HepG2 (cell line): ENCODE results near the gene WBP1. TPM values are rescaled to one million over a fixed set of nuclear protein-coding genes. Genes with fewer than 3 reads are reported as not detected.

Experiments used
- ARNT2 ChIP-seq: sonication (generic); formaldehyde crosslinking; IDR thresholded peaks from 2 replicates; pipeline ENCODE4 v1.8.0; 2022; ENCODE audit warnings: mild to moderate bottlenecking, low read depth, missing genetic modification reagents, moderate library complexity
- CREB1 ChIP-seq, 2 experiments: fragments of 450-650 bp in 1 of 2; IDR thresholded peaks; 2 replicates each; pipeline ENCODE4 v1.6.1; 2016 to 2017; ENCODE audit warnings: control low read depth in 1 of 2, mild to moderate bottlenecking in 1 of 2, missing compliant biosample characterization in 1 of 2, missing genetic modification characterization in 1 of 2
- EED ChIP-seq: sonication (generic); formaldehyde crosslinking; IDR thresholded peaks from 2 replicates; pipeline ENCODE4 v1.5.0; 2020; ENCODE audit warnings: mild to moderate bottlenecking, missing genetic modification reagents
- NFIB ChIP-seq: sonication (generic); formaldehyde crosslinking; IDR thresholded peaks from 2 replicates; pipeline ENCODE4 v1.9.0; 2021; ENCODE audit warnings: missing genetic modification reagents, mild to moderate bottlenecking, borderline replicate concordance
- NR2F6 ChIP-seq, 2 experiments: IDR thresholded peaks; 2 replicates each; pipeline ENCODE4 v1.6.1; 2016; ENCODE audit warnings: antibody characterized with exemption in 1 of 2, mild to moderate bottlenecking in 1 of 2
- PAXIP1 ChIP-seq: sonication (generic); formaldehyde crosslinking; conservative IDR thresholded peaks from 2 replicates; pipeline ENCODE4 v1.4.0; 2020; ENCODE audit warnings: mild to moderate bottlenecking, missing genetic modification reagents, moderate library complexity
- PHF21A ChIP-seq: sonication (generic); formaldehyde crosslinking; IDR thresholded peaks from 2 replicates; pipeline ENCODE4 v1.5.0; 2020; ENCODE audit warnings: mild to moderate bottlenecking, missing genetic modification reagents
- PLRG1 ChIP-seq: fragments of 450-650 bp; conservative IDR thresholded peaks from 2 replicates; pipeline ENCODE4 v1.6.1; 2016
- PLSCR1 ChIP-seq: sonication (generic); formaldehyde crosslinking; IDR thresholded peaks from 2 replicates; pipeline ENCODE4 v1.5.0; 2020; ENCODE audit warnings: missing genetic modification reagents, mild to moderate bottlenecking, borderline replicate concordance
- SMAD9 ChIP-seq: sonication (generic); formaldehyde crosslinking; IDR thresholded peaks from 2 replicates; pipeline ENCODE4 v1.5.1; 2020; ENCODE audit warnings: mild to moderate bottlenecking, missing genetic modification reagents
- THRA ChIP-seq: sonication (generic); formaldehyde crosslinking; IDR thresholded peaks from 2 replicates; pipeline ENCODE4 v1.4.0; 2020; ENCODE audit warnings: missing genetic modification reagents, borderline replicate concordance
- ZBTB33 ChIP-seq: sonication (generic); formaldehyde crosslinking; IDR thresholded peaks from 2 replicates; pipeline ENCODE4 v1.4.0; 2020; ENCODE audit warnings: missing genetic modification reagents
- ZBTB43 ChIP-seq: sonication (generic); formaldehyde crosslinking; conservative IDR thresholded peaks from 2 replicates; pipeline ENCODE4 v1.4.0; 2020; ENCODE audit warnings: missing genetic modification reagents
- ZFX ChIP-seq: sonication (generic); formaldehyde crosslinking; IDR thresholded peaks from 2 replicates; pipeline ENCODE4 v1.4.0; 2020; ENCODE audit warnings: mild to moderate bottlenecking, low read depth, missing genetic modification reagents, moderate library complexity
- ZFY ChIP-seq: sonication (generic); formaldehyde crosslinking; IDR thresholded peaks from 2 replicates; pipeline ENCODE4 v1.4.0; 2020; ENCODE audit warnings: missing genetic modification reagents
- ZNF430 ChIP-seq: sonication (generic); formaldehyde crosslinking; IDR thresholded peaks from 2 replicates; pipeline ENCODE4 v1.9.0; 2021; ENCODE audit warnings: mild to moderate bottlenecking, missing genetic modification reagents
- ZNF543 ChIP-seq: sonication (generic); formaldehyde crosslinking; IDR thresholded peaks from 2 replicates; pipeline ENCODE4 v1.4.0; 2020; ENCODE audit warnings: mild to moderate bottlenecking, missing genetic modification reagents
- polyA plus RNA-seq, 8 experiments: library from polyadenylated mRNA; depleted of rRNA in 3 of 8; stranded (reverse) in 7 of 8; unstranded in 1 of 8; fragments of >200 nt; fragmentation: Illumina TruSeq in 4 of 8; extraction: Trizol in 4 of 8; gene quantifications; 2 replicates each; pipeline versions ENCODE4 v1.2.1 to v1.2.3, GENCODE V29; 2011 to 2016; ENCODE audit warnings: low read depth in 4 of 8, missing spikeins in 1 of 8, mixed read lengths in 1 of 8; ENCODE audit not compliant: insufficient read depth in 1 of 8
- total RNA-seq, 5 experiments: library from RNA; depleted of rRNA; stranded (reverse); fragments of >200 nt; fragmentation: Illumina TruSeq; extraction: Trizol; gene quantifications; 2 replicates each; pipeline ENCODE4 v1.2.3, GENCODE V29; 2016; ENCODE audit warnings: low read depth in 1 of 5
- TF ChIP-seq, protein P1 (sequence below): sonication (generic); formaldehyde crosslinking; IDR thresholded peaks from 2 replicates; pipeline ENCODE4 v1.5.0; 2020; ENCODE audit warnings: mild to moderate bottlenecking, missing genetic modification reagents, moderate library complexity

WBP1 gene
- total and polyA plus RNA-seq, 2 of the 13 experiments (the other 11 are each of a cell fraction or from before 2014, with no cell fraction given), result 38.8 to 85.7 TPM

DNA sequence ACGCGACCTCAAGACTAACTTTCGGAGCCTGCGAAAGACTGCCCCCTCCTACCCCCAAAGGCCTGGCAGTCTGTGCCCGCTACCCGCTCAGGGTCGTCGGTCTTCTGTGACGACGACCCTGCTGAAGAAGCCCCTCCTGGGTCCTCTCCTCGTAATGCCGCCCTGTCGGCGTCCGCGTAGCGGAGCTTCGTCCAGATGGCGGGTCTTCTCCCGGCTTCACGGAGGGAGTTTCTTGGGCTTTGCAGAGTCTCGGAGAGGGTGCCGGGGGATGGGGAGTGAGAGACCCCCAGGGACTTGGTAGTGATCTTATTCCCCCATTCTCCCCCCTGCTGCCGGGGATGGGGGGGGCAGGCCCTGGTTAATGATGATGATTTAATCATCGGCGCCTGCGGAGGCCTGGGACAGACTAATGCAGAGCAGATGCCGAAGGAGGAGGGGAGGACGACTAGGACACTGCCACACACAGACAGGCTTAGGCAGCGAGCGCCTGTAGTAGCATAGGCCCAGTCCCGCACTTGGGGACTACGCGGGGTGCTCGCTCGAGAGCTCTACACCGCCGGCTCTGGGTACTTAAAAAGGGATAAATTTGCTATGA lies 49.8 kb downstream of the WBP1 start (continued):
- TF ChIP-seq PHF21A (CRISPR knock-in tag) (peak; percentile 19), THRA (CRISPR knock-in tag) (no peak), PAXIP1 (no peak), PLRG1 (no peak), NFIB (CRISPR knock-in tag) (no peak), ZBTB43 (CRISPR knock-in tag) (no peak; the same call in 1 of the 2 replicates), SMAD9 (0 out of 2 replicates have a peak, but pooled peaks have one; percentile 10), ZNF430 (CRISPR knock-in tag) (peak; percentile 85), PLSCR1 (CRISPR knock-in tag) (no peak), ARNT2 (CRISPR knock-in tag) (0 out of 2 replicates have a peak, but pooled peaks have one; percentile 5), ZBTB33 (no peak), CREB1 (IDR thresholded peaks at IDR 0.05) (no peak), CREB1 (CRISPR knock-in tag; IDR thresholded peaks at IDR 0.05) (peak; percentile 19), ZNF543 (CRISPR knock-in tag) (no peak), NR2F6 (IDR thresholded peaks at IDR 0.05) (0 out of 2 replicates have a peak, but pooled peaks have one; percentile 5), NR2F6 (CRISPR knock-in tag; IDR thresholded peaks at IDR 0.05) (no peak), ZFY (peak; percentile 59), EED (CRISPR knock-in tag) (peak; percentile 26; the same call in 1 of the 2 replicates), ZFX (CRISPR knock-in tag) (peak; percentile 82)
- TF ChIP-seq, protein P1, sequence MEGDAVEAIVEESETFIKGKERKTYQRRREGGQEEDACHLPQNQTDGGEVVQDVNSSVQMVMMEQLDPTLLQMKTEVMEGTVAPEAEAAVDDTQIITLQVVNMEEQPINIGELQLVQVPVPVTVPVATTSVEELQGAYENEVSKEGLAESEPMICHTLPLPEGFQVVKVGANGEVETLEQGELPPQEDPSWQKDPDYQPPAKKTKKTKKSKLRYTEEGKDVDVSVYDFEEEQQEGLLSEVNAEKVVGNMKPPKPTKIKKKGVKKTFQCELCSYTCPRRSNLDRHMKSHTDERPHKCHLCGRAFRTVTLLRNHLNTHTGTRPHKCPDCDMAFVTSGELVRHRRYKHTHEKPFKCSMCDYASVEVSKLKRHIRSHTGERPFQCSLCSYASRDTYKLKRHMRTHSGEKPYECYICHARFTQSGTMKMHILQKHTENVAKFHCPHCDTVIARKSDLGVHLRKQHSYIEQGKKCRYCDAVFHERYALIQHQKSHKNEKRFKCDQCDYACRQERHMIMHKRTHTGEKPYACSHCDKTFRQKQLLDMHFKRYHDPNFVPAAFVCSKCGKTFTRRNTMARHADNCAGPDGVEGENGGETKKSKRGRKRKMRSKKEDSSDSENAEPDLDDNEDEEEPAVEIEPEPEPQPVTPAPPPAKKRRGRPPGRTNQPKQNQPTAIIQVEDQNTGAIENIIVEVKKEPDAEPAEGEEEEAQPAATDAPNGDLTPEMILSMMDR, result 0 out of 2 replicates have a peak, but pooled peaks have one; percentile 15
